Adrenal gland (tissue), 12 donors: Measurements from ENCODE around the gene IFIT1B. TPM values are rescaled to one million over a fixed set of nuclear protein-coding genes. Genes with fewer than 3 reads are reported as not detected.
A peak's percentile ranks its signal among the peaks of the same experiment; 100 is the strongest.

Experiments
- DNase-seq, 7 donors: peaks; one replicate each; pipeline ENCODE4 v3.0.0-alpha.2; 2019 to 2020
- H3K27ac ChIP-seq, 5 donors: fragments of 200-600 bp; sonication (generic) in 4 of 5; 1 replicate in 3 of 5; 2 replicates in 2 of 5; pipeline versions ENCODE4 v1.5.1 to v1.8.0; 2016 to 2020; ENCODE audit warnings: mild to moderate bottlenecking in 1 of 5
- H3K27me3 ChIP-seq: fragments of 200-600 bp; 2 replicates; pipeline ENCODE4 v1.8.0; 2021
- H3K36me3 ChIP-seq, 2 donors: fragments of 200-600 bp; replicated peaks in 1 of 2; 1 replicate in 1 of 2; 2 replicates in 1 of 2; pipeline versions ENCODE4 v1.5.1 to v1.8.0; 2018 to 2022
- H3K4me1 ChIP-seq, 2 donors: fragments of 200-600 bp; replicated peaks in 1 of 2; 1 replicate in 1 of 2; 2 replicates in 1 of 2; pipeline versions ENCODE4 v1.5.1 to v1.8.0; 2018 to 2021
- H3K4me3 ChIP-seq, 4 donors: fragments of 200-600 bp; sonication (generic) in 3 of 4; one replicate each; pipeline ENCODE4 v1.5.1; 2016 to 2018
- H3K9me3 ChIP-seq, 3 donors: fragments of 200-600 bp; sonication (generic) in 1 of 3; replicated peaks in 1 of 3; 1 replicate in 2 of 3; 2 replicates in 1 of 3; pipeline versions ENCODE4 v1.5.1 to v1.8.0; 2016 to 2021
- CTCF ChIP-seq, 6 experiments: fragments of 450-650 bp in 4 of 6; fragments of 200-600 bp in 2 of 6; sonication (generic) in 1 of 6; IDR thresholded peaks; 1 replicate in 5 of 6; 2 replicates in 1 of 6; pipeline versions ENCODE4 v1.5.1 to v1.8.0; 2016 to 2021; ENCODE audit warnings: antibody characterized with exemption in 6 of 6, mild to moderate bottlenecking in 2 of 6, moderate library complexity in 1 of 6
- POLR2A ChIP-seq, 2 donors: fragments of 450-650 bp; IDR thresholded peaks; one replicate each; pipeline ENCODE4 v1.6.1; 2017; ENCODE audit warnings: antibody characterized with exemption in 2 of 2, mild to moderate bottlenecking in 2 of 2, moderate library complexity in 1 of 2
- WGBS, 4 donors: extraction: QIAGEN DNeasy Blood & Tissue Kit in 2 of 4; methylation state at CpG; one replicate each; pipeline versions ENCODE4 v1.1.5 to v1.1.7; 2013 to 2017; 5-methylcytosine and 5-hydroxymethylcytosine counted together
- intact Hi-C, 2 donors: fragments of 100-400 bp; cut with DNase I; formaldehyde crosslinking; loops; one replicate each; pipeline versions ENCODE4 v1.14.1 to v1.15.0; 2022 to 2023
- polyA plus RNA-seq, 3 donors: library from polyadenylated mRNA; stranded (reverse); fragments of 200-250 nt in 2 of 3; fragments of 350-450 nt in 1 of 3; fragmentation: Illumina TruSeq in 1 of 3; extraction: RNeasy Lipid Tissue Mini Kit (QIAGEN cat#74804) in 1 of 3; gene quantifications; one replicate each; pipeline ENCODE4 v1.2.3, GENCODE V29; 2013 to 2014
- total RNA-seq, 9 donors: library from RNA; depleted of rRNA in 4 of 9; stranded (reverse); fragments of >200 nt in 4 of 9; fragments of 120-200 nt in 1 of 9; fragmentation: NEBNext Ultra II Directional in 1 of 9; extraction: Animal tissue kit (Norgen Biotek cat#: 25700) in 1 of 9; gene quantifications; one replicate each; pipeline versions ENCODE4 v1.1.0 to v1.2.4, GENCODE V29; 2013 to 2023
- donor health status: healthy with polysubstance abuse.
- donor health status: Bipolar disorder and iron deficiency.
- donor health status: DM: yes; HTN: yes; CAD: no.
- donor health status: DM: no; HTN: no; CAD: no.
- donor health status: DM: no; HTN: no; CAD: no.
- donor health status: DM: yes; HTN: yes; CAD: no.

Gene IFIT1B
- total and polyA plus RNA-seq, 12 donors: 0.07 to 1.7 (median 0.23) TPM; not detected in 8

- TF ChIP-seq CTCF (IDR thresholded peaks at IDR 0.05) (no peak), POLR2A (IDR thresholded peaks at IDR 0.05) (no peak)
- WGBS, 4 donors: 34 to 53% (median 48%) methylated on average over 3 of the region's 3 CpGs
These were observed 54.1 kb downstream of the IFIT1B start for GRCh38 chr10:89431977-89432376.

More at GRCh38 chr10:89431977-89432376, 54.1 kb downstream of the IFIT1B start:
- DNase-seq: peak in 1 of 7 donors; percentile 7
- Histone ChIP-seq H3K4me3 (no peak overlapping the region), H3K4me1 (no peaks in the 10 kb centered on the region), H3K36me3 (no peaks in the 10 kb centered on the region), H3K27me3 (no peaks in the 10 kb centered on the region), H3K9me3 (no peaks in the 10 kb centered on the region), H3K27ac (no peak overlapping the region)
- intact Hi-C loops: no loop called here

Other genes starting within 250 kb of the IFIT1B start
- 10 to 100 TPM in 4 of 9 donors, 1 to 10 TPM in 4, not detected in 1; 1.8 to 16.3 (median 8.8) TPM for gene CH25H, start 170.7 kb upstream of the IFIT1B start, total RNA-seq
- 1 to 10 TPM in 1 of 3 donors, under 1 TPM in 2; 0.80 to 2.9 (median 0.81) TPM for gene CH25H, start 170.7 kb upstream of the IFIT1B start, polyA plus RNA-seq
- gene LIPA, start 126.3 kb upstream of the IFIT1B start, total RNA-seq: 100 to 1,000 TPM in 6 of 9 donors, 10 to 100 TPM in 3; 76.6 to 202 (median 109) TPM
- gene LIPA, start 126.3 kb upstream of the IFIT1B start, polyA plus RNA-seq: 100 to 1,000 TPM in 1 of 3 donors, 10 to 100 TPM in 2; 15.9 to 153 (median 29.8) TPM
- 10 to 100 TPM in 6 of 9 donors, 1 to 10 TPM in 3; 5.5 to 18.6 (median 12.5) TPM for gene IFIT2, start 76.0 kb upstream of the IFIT1B start, total RNA-seq
- gene IFIT2, start 76.0 kb upstream of the IFIT1B start, polyA plus RNA-seq: 10 to 100 TPM in 1 of 3 donors, 1 to 10 TPM in 2; 4.0 to 30.0 (median 6.0) TPM
- 10 to 100 TPM; 16.0 to 34.5 (median 27.0) TPM for gene IFIT3, start 50.1 kb upstream of the IFIT1B start, total RNA-seq
- gene IFIT3, start 50.1 kb upstream of the IFIT1B start, polyA plus RNA-seq: 10 to 100 TPM in 2 of 3 donors, 1 to 10 TPM in 1; 8.1 to 88.6 (median 14.9) TPM
- gene IFIT1, start 14.6 kb downstream of the IFIT1B start, total RNA-seq: 10 to 100 TPM; 20.9 to 85.7 (median 62.3) TPM
- gene IFIT1, start 14.6 kb downstream of the IFIT1B start, polyA plus RNA-seq: 100 to 1,000 TPM in 1 of 3 donors, 10 to 100 TPM in 2; 24.8 to 168 (median 32.8) TPM
- 10 to 100 TPM in 8 of 9 donors, 1 to 10 TPM in 1; 6.7 to 38.9 (median 19.3) TPM for gene IFIT5, start 36.5 kb downstream of the IFIT1B start, total RNA-seq
- gene IFIT5, start 36.5 kb downstream of the IFIT1B start, polyA plus RNA-seq: 10 to 100 TPM in 1 of 3 donors, 1 to 10 TPM in 2; 6.9 to 38.4 (median 8.5) TPM
- 1 to 10 TPM in 1 of 9 donors, under 1 TPM in 7, not detected in 1; 0.25 to 1.3 (median 0.51) TPM for gene SLC16A12, start 157.5 kb downstream of the IFIT1B start, total RNA-seq
- 1 to 10 TPM in 1 of 3 donors, under 1 TPM in 2; 0.44 to 2.4 (median 0.88) TPM for gene SLC16A12, start 157.5 kb downstream of the IFIT1B start, polyA plus RNA-seq